ENCODE results near the gene INTS3.

DNA sequence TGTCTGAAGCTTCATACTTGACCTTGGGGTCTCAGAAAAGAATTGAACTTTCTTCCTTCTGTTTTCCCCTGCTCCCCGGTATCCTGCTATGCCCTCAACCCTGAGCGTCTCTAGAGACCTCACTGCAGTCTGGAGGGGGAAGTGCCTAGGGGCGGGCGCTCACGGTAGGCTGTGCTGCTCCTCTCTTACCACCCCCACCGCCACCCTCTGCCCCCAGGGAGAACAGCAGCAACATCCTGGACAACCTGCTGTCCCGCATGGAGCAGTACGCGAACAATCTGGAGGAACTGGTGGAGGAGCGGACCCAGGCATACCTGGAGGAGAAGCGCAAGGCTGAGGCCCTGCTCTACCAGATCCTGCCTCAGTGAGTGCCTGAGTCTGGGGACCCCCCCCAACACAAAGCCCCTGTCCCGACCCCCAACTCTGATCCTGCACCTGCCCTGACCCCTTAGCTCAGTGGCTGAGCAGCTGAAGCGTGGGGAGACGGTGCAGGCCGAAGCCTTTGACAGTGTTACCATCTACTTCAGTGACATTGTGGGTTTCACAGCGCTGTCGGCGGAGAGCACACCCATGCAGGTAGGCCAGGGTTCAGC is 39.0 kb upstream of the INTS3 start:
- TF ChIP-seq, protein P1, sequence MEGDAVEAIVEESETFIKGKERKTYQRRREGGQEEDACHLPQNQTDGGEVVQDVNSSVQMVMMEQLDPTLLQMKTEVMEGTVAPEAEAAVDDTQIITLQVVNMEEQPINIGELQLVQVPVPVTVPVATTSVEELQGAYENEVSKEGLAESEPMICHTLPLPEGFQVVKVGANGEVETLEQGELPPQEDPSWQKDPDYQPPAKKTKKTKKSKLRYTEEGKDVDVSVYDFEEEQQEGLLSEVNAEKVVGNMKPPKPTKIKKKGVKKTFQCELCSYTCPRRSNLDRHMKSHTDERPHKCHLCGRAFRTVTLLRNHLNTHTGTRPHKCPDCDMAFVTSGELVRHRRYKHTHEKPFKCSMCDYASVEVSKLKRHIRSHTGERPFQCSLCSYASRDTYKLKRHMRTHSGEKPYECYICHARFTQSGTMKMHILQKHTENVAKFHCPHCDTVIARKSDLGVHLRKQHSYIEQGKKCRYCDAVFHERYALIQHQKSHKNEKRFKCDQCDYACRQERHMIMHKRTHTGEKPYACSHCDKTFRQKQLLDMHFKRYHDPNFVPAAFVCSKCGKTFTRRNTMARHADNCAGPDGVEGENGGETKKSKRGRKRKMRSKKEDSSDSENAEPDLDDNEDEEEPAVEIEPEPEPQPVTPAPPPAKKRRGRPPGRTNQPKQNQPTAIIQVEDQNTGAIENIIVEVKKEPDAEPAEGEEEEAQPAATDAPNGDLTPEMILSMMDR (conservative IDR thresholded peaks at IDR 0.05): no peak
- TF ChIP-seq ZFX (IDR thresholded peaks at IDR 0.05): no peak
